Aorta (tissue), 5 donors: ENCODE data around the gene PABPN1. TPM values are rescaled to one million over a fixed set of nuclear protein-coding genes. Genes with fewer than 3 reads are reported as not detected.

ENCODE experiments used
- ATAC-seq: fragments of 200-7000 bp; cut with Tn5 transposase; one replicate; pipeline ENCODE4 v1.9.1; 2022; ENCODE audit warnings: moderate library complexity; ENCODE audit not compliant: low FRiP score
- DNase-seq, 2 donors: peaks; one replicate each; pipeline ENCODE4 v3.0.0-alpha.2; 2020
- H3K27ac ChIP-seq, 2 donors: one replicate each; pipeline ENCODE4 v1.5.1; 2013; ENCODE audit warnings: low read length in 2 of 2, mild to moderate bottlenecking in 2 of 2, moderate library complexity in 2 of 2, control low read depth in 1 of 2, inconsistent platforms in 1 of 2, low read depth in 1 of 2
- H3K27me3 ChIP-seq, 2 donors: one replicate each; pipeline ENCODE4 v1.6.1; 2013; ENCODE audit warnings: control low read depth in 1 of 2, low read length in 1 of 2, mild to moderate bottlenecking in 1 of 2, moderate library complexity in 1 of 2; ENCODE audit not compliant: insufficient read depth in 2 of 2, control insufficient read depth in 1 of 2
- H3K36me3 ChIP-seq, 2 donors: one replicate each; pipeline ENCODE4 v1.6.1; 2013; ENCODE audit warnings: control low read depth in 1 of 2, low read length in 1 of 2, mild to moderate bottlenecking in 1 of 2; ENCODE audit not compliant: insufficient read depth in 2 of 2, control insufficient read depth in 1 of 2
- H3K4me1 ChIP-seq, 2 donors: one replicate each; pipeline ENCODE4 v1.6.1; 2013; ENCODE audit warnings: low read length in 2 of 2, control low read depth in 1 of 2, mild to moderate bottlenecking in 1 of 2, moderate library complexity in 1 of 2; ENCODE audit not compliant: insufficient read depth in 2 of 2, control insufficient read depth in 1 of 2
- H3K4me3 ChIP-seq, 2 donors: one replicate each; pipeline ENCODE4 v1.5.1; 2013; ENCODE audit warnings: low read length in 2 of 2, control low read depth in 1 of 2, mild to moderate bottlenecking in 1 of 2
- H3K9me3 ChIP-seq: one replicate; pipeline ENCODE4 v1.6.1; 2013; ENCODE audit warnings: mild to moderate bottlenecking, low read length; ENCODE audit not compliant: control insufficient read depth
- WGBS, 2 donors: extraction: QIAGEN DNeasy Blood & Tissue Kit; methylation state at CpG; one replicate each; pipeline ENCODE4 v1.1.7; 2013; 5-methylcytosine and 5-hydroxymethylcytosine counted together
- intact Hi-C, 2 donors: fragments of 100-400 bp; cut with DNase I; formaldehyde crosslinking; loops; one replicate each; pipeline versions ENCODE4 v1.14.2 to v1.15.0; 2022
- polyA plus RNA-seq, 2 donors: library from polyadenylated mRNA; stranded (reverse); fragments of 200-250 nt; gene quantifications; one replicate each; pipeline ENCODE4 v1.2.3, GENCODE V29; 2013
- total RNA-seq, 2 donors: library from RNA; stranded (reverse); fragmentation: NEBNext Ultra II Directional; extraction: Animal tissue kit (Norgen Biotek cat#: 25700); gene quantifications; one replicate each; pipeline ENCODE4 v1.2.1, GENCODE V29; 2021
- donor health status: healthy with polysubstance abuse.
- donor health status: Bipolar disorder and iron deficiency.
- donor health status: DM: no; HTN: no; CAD: no.
- donor health status: DM: no; HTN: no; CAD: no.
- donor health status: DM: yes; HTN: yes; CAD: no.

The PABPN1 gene
- total and polyA plus RNA-seq, 4 donors = 57.0 to 226 (median 123) TPM

GRCh38 chr14:23286020-23286901 is 35.0 kb upstream of the PABPN1 start, which contains the start of gene HOMEZ:
HOMEZ (minus strand) TSS chr14:23286132; CDS start chr14:23285952, 180 bp downstream.
- ATAC-seq = peak; percentile 100
- WGBS, 2 donors = 1% methylated on average over 44 to 53 of the region's 53 CpGs
- no peaks in the 10 kb centered on the region for H3K36me3 ChIP-seq
- H3K27me3 ChIP-seq = no peaks in the 10 kb centered on the region
- intact Hi-C loops = loop anchor here in 1 of 2 donors (1.0 kb wide), 1 partner anchor 34 kb away; no protein-coding TSS in a partner anchor
- DNase-seq = peak; percentile 100
- H3K4me1 ChIP-seq = no peaks in the 10 kb centered on the region
- no peaks in the 10 kb centered on the region for H3K9me3 ChIP-seq
- peak within 1 kb of the TSS; percentile 70 to 79 for H3K4me3 ChIP-seq
- H3K27ac ChIP-seq = peak within 1 kb of the TSS; percentile 65 to 77

GRCh38 chr14:23286902-23287479 is 34.3 kb upstream of the PABPN1 start:
- Histone ChIP-seq H3K27ac (peak overlapping the region; percentile 65 to 76), H3K36me3 (no peaks in the 10 kb centered on the region), H3K4me3 (peak overlapping the region; percentile 41 to 70), H3K4me1 (no peaks in the 10 kb centered on the region), H3K9me3 (no peaks in the 10 kb centered on the region), H3K27me3 (no peaks in the 10 kb centered on the region)
- intact Hi-C loops = loop anchor here in 1 of 2 donors (1.0 kb wide), 1 partner anchor 33 kb away; no protein-coding TSS in a partner anchor
- WGBS, 2 donors = 39 to 49% methylated on average over 6 of the region's 6 CpGs
- DNase-seq = no peak
- no peak for ATAC-seq

- H3K27me3 ChIP-seq = no peaks in the 10 kb centered on the region
- H3K4me3 ChIP-seq = no peak overlapping the region
- WGBS, 2 donors = 23 to 25% methylated on average over 24 of the region's 24 CpGs
These were observed 26.3 kb upstream of the PABPN1 start for GRCh38 chr14:23294734-23295561.

GRCh38 chr14:23296012-23296777 is 25.1 kb upstream of the PABPN1 start:
- Histone ChIP-seq H3K9me3 (no peaks in the 10 kb centered on the region), H3K27ac (no peak overlapping the region), H3K4me3 (no peak overlapping the region), H3K4me1 (peaks cover 0 to 2% of the 10 kb centered on the region in 2 donors), H3K36me3 (no peaks in the 10 kb centered on the region), H3K27me3 (no peaks in the 10 kb centered on the region)
- no peak for DNase-seq
- intact Hi-C loops = loop anchor here in 1 of 2 donors (10.0 kb wide), 1 partner anchor 171 kb away; no protein-coding TSS in a partner anchor
- whole genome bisulfite sequencing, 2 donors = 90 to 91% methylated on average over 7 of the region's 7 CpGs
- no peak for ATAC-seq

More at GRCh38 chr14:23294734-23295561, 26.3 kb upstream of the PABPN1 start:
- intact Hi-C loops = loop anchor here (2.0 to 10.0 kb wide), 2 partner anchors 30 to 170 kb away; no protein-coding TSS in a partner anchor
- ATAC-seq = peak; percentile 83
- Histone ChIP-seq H3K27ac (no peak overlapping the region), H3K36me3 (no peaks in the 10 kb centered on the region), H3K9me3 (no peaks in the 10 kb centered on the region), H3K4me1 (peaks cover 0 to 2% of the 10 kb centered on the region in 2 donors)
- no peak for DNase-seq

GRCh38 chr14:23297096-23297495 is 24.2 kb upstream of the PABPN1 start:
- WGBS, 2 donors = 86 to 87% methylated on average over 7 of the region's 7 CpGs
- H3K36me3 ChIP-seq = no peaks in the 10 kb centered on the region
- ATAC-seq = no peak

GRCh38 chr14:23297611-23298277 is 23.5 kb upstream of the PABPN1 start:
- 84 to 90% methylated on average over 7 of the region's 7 CpGs for WGBS, 2 donors
- Histone ChIP-seq H3K4me3 (no peak overlapping the region), H3K9me3 (no peaks in the 10 kb centered on the region), H3K36me3 (no peaks in the 10 kb centered on the region), H3K4me1 (peaks cover 0 to 2% of the 10 kb centered on the region in 2 donors), H3K27me3 (no peaks in the 10 kb centered on the region), H3K27ac (no peak overlapping the region)
- no peak for DNase-seq
- intact Hi-C loops = loop anchor here in 1 of 2 donors (10.0 kb wide), 1 partner anchor 173 kb away; no protein-coding TSS in a partner anchor
- ATAC-seq = no peak

More at GRCh38 chr14:23297096-23297495, 24.2 kb upstream of the PABPN1 start:
- Histone ChIP-seq H3K4me1 (peaks cover 0 to 2% of the 10 kb centered on the region in 2 donors), H3K27ac (no peak overlapping the region), H3K4me3 (no peak overlapping the region), H3K27me3 (no peaks in the 10 kb centered on the region), H3K9me3 (no peaks in the 10 kb centered on the region)
- intact Hi-C loops = loop anchor here in 1 of 2 donors (10.0 kb wide), 1 partner anchor 172 kb away; no protein-coding TSS in a partner anchor
- DNase-seq = no peak

- H3K9me3 ChIP-seq = no peaks in the 10 kb centered on the region
- no peaks in the 10 kb centered on the region for H3K36me3 ChIP-seq
- H3K27ac ChIP-seq = no peak overlapping the region
- H3K27me3 ChIP-seq = no peaks in the 10 kb centered on the region
- no peak overlapping the region for H3K4me3 ChIP-seq
- intact Hi-C loops = loop anchor here in 1 of 2 donors (10.0 kb wide), 1 partner anchor 175 kb away; no protein-coding TSS in a partner anchor
- DNase-seq (no peak), ATAC-seq (no peak)
- H3K4me1 ChIP-seq = peaks cover 0 to 2% of the 10 kb centered on the region in 2 donors
- 88 to 98% methylated on average over 2 of the region's 2 CpGs for WGBS, 2 donors
These were observed 21.9 kb upstream of the PABPN1 start for GRCh38 chr14:23299211-23299957.
